SH-SY5Y (cell line): Measurements from ENCODE around the gene MGAT5.

Experiments
- GATA2 ChIP-seq: IDR thresholded peaks from 2 replicates; pipeline ENCODE4 v1.6.1; 2011; ENCODE audit warnings: mild to moderate bottlenecking, low read depth, low read length
- GATA3 ChIP-seq: IDR thresholded peaks from 2 replicates; pipeline ENCODE4 v1.6.1; 2011; ENCODE audit warnings: low read depth, mild to moderate bottlenecking, low read length, moderate library complexity

The MGAT5 gene

GRCh38 chr2:134308474-134309385 lies 54.9 kb downstream of the MGAT5 start:
- TF ChIP-seq GATA3 = no peak
- TF ChIP-seq GATA2 = no peak

GRCh38 chr2:134310107-134311079 lies 56.5 kb downstream of the MGAT5 start:
- TF ChIP-seq GATA2 (peak; percentile 47), GATA3 (no peak)

DNA sequence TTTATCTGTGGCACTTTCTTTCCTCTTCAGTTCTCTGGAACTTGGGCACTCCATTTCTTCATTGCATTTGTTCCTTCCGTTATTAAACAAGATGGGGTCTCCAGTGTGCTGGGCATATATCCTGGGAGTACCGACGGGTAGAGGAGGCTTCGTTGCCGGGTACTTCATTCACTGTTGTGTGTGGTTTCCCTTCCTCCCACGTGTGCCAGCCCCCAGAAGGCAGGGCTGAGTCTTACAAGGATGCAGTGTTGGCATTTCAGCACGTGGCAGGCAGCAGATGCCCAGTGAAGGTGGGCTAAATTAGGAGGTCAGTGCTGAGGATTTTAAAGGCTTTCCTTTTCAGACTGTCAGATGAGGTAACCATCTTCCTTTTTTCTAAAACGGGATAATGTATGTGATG lies 58.6 kb downstream of the MGAT5 start:
- TF ChIP-seq GATA3 (no peak), GATA2 (no peak)

GRCh38 chr2:134314202-134314601 lies 60.3 kb downstream of the MGAT5 start:
- TF ChIP-seq GATA3 (no peak), GATA2 (no peak)

DNA sequence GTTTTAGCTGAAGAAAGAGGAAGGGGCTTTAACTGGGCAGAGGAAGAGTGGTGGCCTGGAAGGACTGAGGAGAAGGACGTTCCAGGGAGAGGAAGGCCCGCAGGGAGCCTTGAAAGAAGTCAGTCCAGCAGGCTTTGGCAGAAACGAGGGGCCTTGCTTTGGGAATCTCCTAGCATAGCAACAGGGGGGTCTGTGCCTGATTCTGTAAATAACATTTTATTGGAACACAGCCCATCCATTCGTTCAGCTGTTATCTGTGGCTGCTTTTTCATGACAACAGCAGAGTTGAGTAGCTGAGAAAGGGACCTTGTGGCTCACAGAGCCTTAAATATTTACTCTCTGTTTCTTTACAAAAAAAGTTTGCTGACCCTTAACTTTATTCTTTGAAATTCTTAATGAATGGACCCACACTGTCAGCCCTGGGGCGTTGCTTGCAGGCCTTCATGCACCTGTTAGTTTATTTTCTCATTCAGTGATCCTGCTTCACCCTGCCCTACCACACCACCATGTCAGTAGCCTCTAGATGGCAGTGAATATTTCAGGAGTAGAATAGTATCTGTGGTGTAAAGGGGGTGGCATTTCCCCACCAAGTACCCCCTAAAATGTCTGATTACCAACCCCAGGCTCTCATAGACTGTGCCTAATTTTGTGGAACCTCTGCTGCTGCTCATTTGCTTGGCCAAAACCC lies 61.0 kb downstream of the MGAT5 start:
- TF ChIP-seq GATA3 (no peak), GATA2 (no peak)

DNA sequence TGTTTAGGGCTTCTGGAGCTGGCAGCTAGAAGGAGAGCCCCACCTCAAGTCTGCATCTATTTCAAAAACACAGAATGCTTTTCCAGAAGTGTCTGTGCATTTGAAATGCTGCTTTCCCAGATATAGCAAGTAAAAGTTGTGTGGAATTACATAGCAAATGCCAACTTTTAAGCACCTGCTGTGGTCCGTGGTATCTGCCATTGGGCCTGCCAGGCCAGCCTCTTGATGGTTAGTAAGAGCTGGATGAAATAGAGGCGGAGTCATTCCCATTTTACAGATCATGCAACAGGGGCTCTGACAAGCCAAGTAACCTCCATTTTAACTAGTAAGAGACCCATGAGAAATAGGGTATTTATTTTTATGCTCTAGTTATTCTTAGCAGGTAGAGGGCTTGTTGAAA lies 61.6 kb downstream of the MGAT5 start:
- TF ChIP-seq GATA3 (no peak), GATA2 (no peak)

DNA sequence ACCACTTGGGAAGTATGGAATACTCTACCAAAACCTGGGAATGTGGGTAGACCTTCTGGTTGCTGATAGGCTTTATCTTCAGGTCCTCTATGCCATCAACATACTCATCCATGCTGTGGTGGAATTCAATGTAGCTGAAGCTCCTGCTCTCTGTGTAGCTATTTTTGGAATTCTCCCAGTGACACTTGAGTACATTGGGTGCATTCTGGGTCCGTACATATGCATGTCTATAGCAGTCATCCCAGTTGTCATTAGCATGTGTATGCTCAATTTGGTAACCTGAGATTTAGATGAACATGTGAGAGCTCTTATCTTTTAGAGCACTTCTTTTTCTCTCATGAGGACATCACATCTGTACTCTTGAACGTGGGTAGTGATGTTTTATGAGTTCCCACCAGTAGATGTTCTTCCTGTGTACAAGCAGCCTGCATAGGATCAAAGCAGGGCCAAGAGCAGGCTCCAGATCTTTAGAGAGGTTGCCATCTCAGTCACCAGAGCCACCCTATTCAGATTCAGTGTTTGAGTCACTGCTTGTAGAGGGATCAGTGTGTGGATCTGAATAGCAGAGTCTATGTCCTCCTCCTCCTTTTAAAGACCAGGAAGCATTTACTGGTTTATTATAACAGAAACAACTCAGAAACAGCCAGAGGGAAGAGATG lies 65.9 kb downstream of the MGAT5 start:
- no peak for TF ChIP-seq GATA3
- no peak for TF ChIP-seq GATA2

DNA sequence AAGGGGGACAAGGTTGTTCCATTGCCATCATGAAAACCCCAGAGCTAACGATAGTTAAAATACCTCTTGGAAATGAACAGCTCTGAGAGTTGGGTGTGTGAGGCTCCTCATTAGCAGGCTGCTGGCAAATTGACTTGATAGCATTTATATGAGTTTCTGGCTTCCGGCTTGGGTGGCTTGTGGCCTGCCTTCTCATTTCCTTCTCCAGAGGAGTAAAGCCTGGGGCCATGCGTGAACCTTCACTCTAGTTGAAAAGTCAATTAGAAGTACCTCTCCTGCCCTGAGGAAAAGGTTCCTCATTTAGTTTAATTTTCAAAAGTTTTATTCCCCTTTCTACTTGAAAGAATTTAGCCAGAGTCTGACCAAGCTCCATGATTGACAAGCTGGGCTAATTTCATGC lies 67.1 kb downstream of the MGAT5 start:
- TF ChIP-seq GATA3 (no peak), GATA2 (no peak)

DNA sequence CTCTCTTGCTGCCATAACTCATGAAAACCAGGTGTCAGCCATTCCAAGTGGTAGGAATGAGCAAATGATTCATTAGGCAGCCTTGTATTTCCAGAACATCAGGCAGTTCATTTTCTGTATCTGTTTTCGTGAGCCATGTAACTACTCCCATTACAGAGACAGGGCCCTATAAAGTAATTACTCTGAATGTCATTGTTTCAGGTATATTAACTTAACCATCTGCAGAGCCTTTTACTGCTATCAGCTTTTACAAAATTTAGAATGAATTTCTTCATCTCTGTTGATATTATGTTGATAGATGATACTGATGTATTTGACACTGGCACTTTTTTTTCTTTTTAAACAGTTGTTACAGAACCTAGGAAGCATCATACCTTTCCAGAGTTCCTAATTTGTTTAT lies 69.9 kb downstream of the MGAT5 start:
- no peak for TF ChIP-seq GATA3
- no peak for TF ChIP-seq GATA2

GRCh38 chr2:134324430-134324829 lies 70.6 kb downstream of the MGAT5 start:
- TF ChIP-seq GATA2 (no peak), GATA3 (no peak)

GRCh38 chr2:134324947-134325346 lies 71.1 kb downstream of the MGAT5 start:
- no peak for TF ChIP-seq GATA3
- TF ChIP-seq GATA2 = no peak

DNA sequence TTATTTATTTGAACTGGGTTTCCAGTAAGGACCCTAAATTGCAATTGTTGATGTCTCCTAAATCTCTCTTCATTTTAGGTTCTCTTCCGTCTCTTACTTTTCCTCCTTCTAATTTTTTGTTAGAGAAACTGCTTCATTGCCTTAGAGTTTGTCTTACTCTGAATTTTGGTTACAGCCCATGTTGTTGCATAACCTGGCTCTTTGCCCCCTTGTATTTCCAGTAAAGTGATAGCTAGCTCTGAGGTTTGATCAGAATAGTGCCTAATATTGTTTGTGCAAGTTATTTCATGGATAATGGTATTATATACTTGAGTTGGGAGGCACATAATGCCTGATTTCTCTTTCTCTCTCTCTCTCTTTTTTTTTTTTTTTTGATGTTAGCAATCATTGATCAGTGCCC lies 71.8 kb downstream of the MGAT5 start:
- no peak for TF ChIP-seq GATA2
- TF ChIP-seq GATA3 = no peak

- no peak for TF ChIP-seq GATA2
- no peak for TF ChIP-seq GATA3
These were observed 73.5 kb downstream of the MGAT5 start for GRCh38 chr2:134327367-134327766.
